ENCODE data around the gene SDK1.
"Not testable (repeated sequence)": the region's sequence is repeated elsewhere in the genome, so short reads cannot be mapped to it uniquely, and the experiment has no call there.

The SDK1 gene

GRCh38 chr7:4308205-4308590 is 1007.1 kb downstream of the SDK1 start:
- in situ Hi-C loops (cut with MboI; ENCODE audit: low sequenced_read_pairs): no loop called here

GRCh38 chr7:4313911-4314310 is 1012.9 kb downstream of the SDK1 start:
- in situ Hi-C loops (cut with MboI; ENCODE audit: low sequenced_read_pairs): not testable (repeated sequence)

- in situ Hi-C loops (cut with MboI; ENCODE audit: low sequenced_read_pairs): not testable (repeated sequence)
These were observed 1013.3 kb downstream of the SDK1 start for GRCh38 chr7:4314316-4314715.

All from hTERT RPE-1 (cell line).